ENCODE measurements around the gene DBR1. TPM values are rescaled to one million over a fixed set of nuclear protein-coding genes. Genes with fewer than 3 reads are reported as not detected.

DBR1 gene
- polyA plus RNA-seq, 1 experiment = 6.0 TPM

- ChIA-PET POLR2A (no interaction called here), CTCF (no interaction called here)
- no peak for TF ChIP-seq CTCF (IDR thresholded peaks at IDR 0.05; ENCODE audit: insufficient read depth, low read depth, low read length)
- Histone ChIP-seq H3K27me3 (ENCODE audit: control insufficient read depth, insufficient read depth, low read length) (no peaks in the 10 kb centered on the region), H3K4me3 (ENCODE audit: low read depth, low read length) (no peak overlapping the region), H3K36me3 (ENCODE audit: control insufficient read depth, insufficient read depth, low read length) (no peaks in the 10 kb centered on the region)
- DNase-seq (ENCODE audit: low read depth) = no peak
Observed at GRCh38 chr3:138135833-138136194, 38.9 kb downstream of the DBR1 start.

GRCh38 chr3:138135146-138135832, 39.4 kb downstream of the DBR1 start:
- CTCF ChIA-PET = interaction anchor here (0.7 kb wide), 1 partner anchor 30 kb away, joined by 3 read pairs; no protein-coding TSS in a partner anchor
- Histone ChIP-seq H3K36me3 (ENCODE audit: control insufficient read depth, insufficient read depth, low read length) (no peaks in the 10 kb centered on the region), H3K4me3 (ENCODE audit: low read depth, low read length) (no peak overlapping the region), H3K27me3 (ENCODE audit: control insufficient read depth, insufficient read depth, low read length) (no peaks in the 10 kb centered on the region)
- POLR2A ChIA-PET = no interaction called here
- TF ChIP-seq CTCF (IDR thresholded peaks at IDR 0.05; ENCODE audit: insufficient read depth, low read depth, low read length) = no peak
- no peak for DNase-seq (ENCODE audit: low read depth)

GRCh38 chr3:138132239-138132638, 42.5 kb downstream of the DBR1 start, which contains the start of gene A4GNT:
A4GNT (minus strand) TSS chr3:138132390; CDS start chr3:138131256, 1,134 bp downstream.
- TF ChIP-seq CTCF (IDR thresholded peaks at IDR 0.05; ENCODE audit: insufficient read depth, low read depth, low read length) = no peak
- no peaks in the 10 kb centered on the region for H3K27me3 ChIP-seq (ENCODE audit: control insufficient read depth, insufficient read depth, low read length)
- ChIA-PET POLR2A (interaction anchor here (0.6 kb wide), 1 partner anchor 50 kb away, joined by 5 read pairs; no protein-coding TSS in a partner anchor), CTCF (interaction anchor here (1.3 to 1.7 kb wide), 2 partner anchors 12 to 14 kb away, joined by 3 to 4 read pairs; no protein-coding TSS in a partner anchor)
- H3K36me3 ChIP-seq (ENCODE audit: control insufficient read depth, insufficient read depth, low read length) = no peaks in the 10 kb centered on the region
- no peak for DNase-seq (ENCODE audit: low read depth)
- no peak within 1 kb of the TSS for H3K4me3 ChIP-seq (ENCODE audit: low read depth, low read length)

GRCh38 chr3:138127636-138128365, 46.9 kb downstream of the DBR1 start:
- Histone ChIP-seq H3K27me3 (ENCODE audit: control insufficient read depth, insufficient read depth, low read length) (no peaks in the 10 kb centered on the region), H3K4me3 (ENCODE audit: low read depth, low read length) (no peak overlapping the region), H3K36me3 (ENCODE audit: control insufficient read depth, insufficient read depth, low read length) (no peaks in the 10 kb centered on the region)
- ChIA-PET POLR2A (interaction anchor here (0.6 kb wide), 1 partner anchor 37 kb away, joined by 3 read pairs; no protein-coding TSS in a partner anchor), CTCF (interaction anchor here (0.8 to 13.8 kb wide), 3 partner anchors 9 to 62 kb away, joined by 3 to 311 read pairs (median 10); no protein-coding TSS in a partner anchor)
- no peak for DNase-seq (ENCODE audit: low read depth)
- TF ChIP-seq CTCF (IDR thresholded peaks at IDR 0.05; ENCODE audit: insufficient read depth, low read depth, low read length) = no peak
